AG04450 (cell line): ENCODE data around the gene NKTR. TPM values are rescaled to one million over a fixed set of nuclear protein-coding genes. Genes with fewer than 3 reads are reported as not detected.

ENCODE experiments used
- CTCF ChIA-PET: fragments of 300-600, 350-600 bp; formaldehyde crosslinking; extraction: SDS; loops from one replicate; lab custom pipeline; 2022; ENCODE audit warnings: antibody characterized with exemption, inconsistent platforms; lab: Charles Lee
- POLR2A ChIA-PET: fragments of 350-600 bp; formaldehyde crosslinking; extraction: SDS; loops from one replicate; lab custom pipeline; 2021; ENCODE audit warnings: antibody characterized with exemption, inconsistent platforms; lab: Yijun Ruan, JAX
- DNase-seq: peaks from one replicate; pipeline ENCODE4 v3.0.0-alpha.2; 2011; ENCODE audit warnings: low read depth, low spot score
- H3K27ac ChIP-seq: one replicate; pipeline ENCODE4 v1.5.1; 2012; ENCODE audit warnings: low read depth, low read length, control low read depth
- H3K27me3 ChIP-seq: one replicate; pipeline ENCODE4 v1.6.0; 2012; ENCODE audit warnings: low read length; ENCODE audit not compliant: control insufficient read depth, insufficient read depth
- H3K4me3 ChIP-seq: 2 replicates; pipeline ENCODE4 v1.5.1; 2011; ENCODE audit warnings: mild to moderate bottlenecking, low read depth, low read length, control low read depth
- H3K9me3 ChIP-seq: 2 replicates; pipeline ENCODE4 v1.5.1; 2012; ENCODE audit warnings: low read length; ENCODE audit not compliant: control insufficient read depth, insufficient read depth
- CTCF ChIP-seq: IDR thresholded peaks from 2 replicates; pipeline ENCODE4 v1.5.1; 2011; ENCODE audit warnings: low read depth, low read length, control low read depth, inconsistent platforms
- polyA plus RNA-seq: library from polyadenylated mRNA; depleted of rRNA; stranded (reverse); fragments of >200 nt; gene quantifications from 2 replicates; pipeline ENCODE4 v1.2.3, GENCODE V29; 2011

The NKTR gene
- polyA plus RNA-seq, 1 experiment, result 56.2 TPM

- no peak overlapping the region for H3K27ac ChIP-seq
- CTCF ChIA-PET, result interaction anchor here (1.2 kb wide), 1 partner anchor 109 kb away, joined by 3 read pairs; no protein-coding TSS in a partner anchor
- no peak for DNase-seq
- H3K4me3 ChIP-seq, result no peak overlapping the region
- H3K27me3 ChIP-seq, result no peaks in the 10 kb centered on the region
- TF ChIP-seq CTCF, result peak; percentile 23; the same call in 1 of the 2 replicates
- POLR2A ChIA-PET, result no interaction called here
- no peaks in the 10 kb centered on the region for H3K9me3 ChIP-seq
Observed at GRCh38 chr3:42635111-42635510, 34.6 kb downstream of the NKTR start.

GRCh38 chr3:42637001-42637400, 36.5 kb downstream of the NKTR start:
- POLR2A ChIA-PET, result no interaction called here
- no peak for TF ChIP-seq CTCF
- DNase-seq, result no peak
- CTCF ChIA-PET, result interaction anchor here (1.1 to 2.1 kb wide), 3 partner anchors 9 to 118 kb away, joined by 3 to 5 read pairs (median 4); partner anchors contain the start of gene NKTR
- Histone ChIP-seq H3K27me3 (no peaks in the 10 kb centered on the region), H3K27ac (no peak overlapping the region), H3K4me3 (no peak overlapping the region), H3K9me3 (no peaks in the 10 kb centered on the region)

GRCh38 chr3:42638339-42638842, 37.9 kb downstream of the NKTR start:
- no peak for DNase-seq
- CTCF ChIA-PET, result no interaction called here
- no peak overlapping the region for H3K4me3 ChIP-seq

GRCh38 chr3:42639192-42639591, 38.7 kb downstream of the NKTR start:
- Histone ChIP-seq H3K27me3 (no peaks in the 10 kb centered on the region), H3K9me3 (no peaks in the 10 kb centered on the region), H3K4me3 (no peak overlapping the region), H3K27ac (no peak overlapping the region)
- ChIA-PET POLR2A (no interaction called here), CTCF (no interaction called here)
- no peak for DNase-seq
- no peak for TF ChIP-seq CTCF

More at GRCh38 chr3:42638339-42638842, 37.9 kb downstream of the NKTR start:
- H3K9me3 ChIP-seq, result no peaks in the 10 kb centered on the region
- H3K27me3 ChIP-seq, result no peaks in the 10 kb centered on the region
- POLR2A ChIA-PET, result no interaction called here
- no peak for TF ChIP-seq CTCF
- no peak overlapping the region for H3K27ac ChIP-seq

- no peak for TF ChIP-seq CTCF
- POLR2A ChIA-PET, result no interaction called here
- DNase-seq, result no peak
- no peaks in the 10 kb centered on the region for H3K27me3 ChIP-seq
- no peaks in the 10 kb centered on the region for H3K9me3 ChIP-seq
- H3K27ac ChIP-seq, result no peak overlapping the region
- H3K4me3 ChIP-seq, result no peak overlapping the region
- CTCF ChIA-PET, result no interaction called here
Observed at GRCh38 chr3:42640129-42640528, 39.6 kb downstream of the NKTR start.
